MV-4-11 (cell line): ENCODE results near the gene KRT7.
A peak's percentile ranks its signal among the peaks of the same experiment; 100 is the strongest.

Experiments
- DNase-seq: peaks from one replicate; lab custom pipeline; 2025; lab: John Stamatoyannopoulos, UW

Gene KRT7

GRCh38 chr12:52232674-52233461, at the start of gene KRT7:
KRT7 (plus strand) TSS chr12:52233243; CDS start chr12:52233297, 54 bp downstream.
- DNase-seq: no peak

GRCh38 chr12:52183544-52183910, 49.5 kb upstream of the KRT7 start:
- DNase-seq: no peak

GRCh38 chr12:52183971-52184370, 49.1 kb upstream of the KRT7 start:
- no peak for DNase-seq

- DNase-seq: no peak
These were observed 48.2 kb upstream of the KRT7 start for GRCh38 chr12:52184813-52185212.

- DNase-seq: no peak
These were observed 47.6 kb upstream of the KRT7 start for GRCh38 chr12:52185400-52185967.

- peak; percentile 13 for DNase-seq
These were observed 46.8 kb upstream of the KRT7 start for GRCh38 chr12:52186118-52186840.

- no peak for DNase-seq
These were observed 45.8 kb upstream of the KRT7 start for GRCh38 chr12:52187206-52187605.

- DNase-seq: no peak
These were observed 45.4 kb upstream of the KRT7 start for GRCh38 chr12:52187640-52188039.

- DNase-seq: no peak
These were observed 44.4 kb upstream of the KRT7 start for GRCh38 chr12:52188658-52189057.

- peak; percentile 60 for DNase-seq
These were observed 43.5 kb upstream of the KRT7 start for GRCh38 chr12:52189376-52190174.

- no peak for DNase-seq
These were observed 41.9 kb upstream of the KRT7 start for GRCh38 chr12:52190860-52191729.

GRCh38 chr12:52191841-52192791, 40.9 kb upstream of the KRT7 start, which contains the start of gene KRT80:
KRT80 (minus strand) TSS chr12:52192014; CDS start chr12:52191902, 112 bp downstream.
- DNase-seq: peak; percentile 62

GRCh38 chr12:52193532-52193931, 39.5 kb upstream of the KRT7 start:
- no peak for DNase-seq

- no peak for DNase-seq
These were observed 39.1 kb upstream of the KRT7 start for GRCh38 chr12:52193991-52194390.

- DNase-seq: peak; percentile 55
These were observed 37.8 kb upstream of the KRT7 start for GRCh38 chr12:52195065-52195730.

GRCh38 chr12:52197371-52198231, 35.4 kb upstream of the KRT7 start:
- peak; percentile 96 for DNase-seq

- peak; percentile 75 for DNase-seq
These were observed 34.4 kb upstream of the KRT7 start for GRCh38 chr12:52198454-52199215.
